Ishikawa (cell line): ENCODE measurements around the gene EDN1.

Experiments
- CEBPB ChIP-seq: IDR thresholded peaks from 2 replicates; pipeline ENCODE4 v1.6.1; 2012
- CREB1 ChIP-seq: IDR thresholded peaks from 2 replicates; pipeline ENCODE4 v1.6.1; 2012; ENCODE audit warnings: low read depth
- EGR1 ChIP-seq: IDR thresholded peaks from 2 replicates; pipeline ENCODE4 v1.6.1; 2012
- EP300 ChIP-seq: IDR thresholded peaks from 2 replicates; pipeline ENCODE4 v1.6.1; 2012; ENCODE audit warnings: borderline replicate concordance
- FOXM1 ChIP-seq: IDR thresholded peaks from 2 replicates; pipeline ENCODE4 v1.6.1; 2012; ENCODE audit warnings: low read depth, borderline replicate concordance
- NFIC ChIP-seq: IDR thresholded peaks from 2 replicates; pipeline ENCODE4 v1.6.1; 2012
- RAD21 ChIP-seq: IDR thresholded peaks from 2 replicates; pipeline ENCODE4 v1.6.1; 2012; ENCODE audit warnings: low read depth
- TAF1 ChIP-seq: IDR thresholded peaks from 2 replicates; pipeline ENCODE4 v1.6.1; 2012; ENCODE audit warnings: low read depth, mild to moderate bottlenecking
- TCF12 ChIP-seq: IDR thresholded peaks from 2 replicates; pipeline ENCODE4 v1.6.1; 2012; ENCODE audit warnings: low read depth
- TEAD4 ChIP-seq: IDR thresholded peaks from 2 replicates; pipeline ENCODE4 v1.6.1; 2012
- YY1 ChIP-seq: IDR thresholded peaks from 2 replicates; pipeline ENCODE4 v1.6.1; 2012; ENCODE audit warnings: low read depth
- ZBTB7A ChIP-seq: IDR thresholded peaks from 2 replicates; pipeline ENCODE4 v1.6.1; 2012; ENCODE audit warnings: low read depth
- TF ChIP-seq, protein P1 (sequence below): IDR thresholded peaks from 2 replicates; pipeline ENCODE4 v1.6.1; 2012
- TF ChIP-seq, protein P2 (sequence below): IDR thresholded peaks from 2 replicates; pipeline ENCODE4 v1.6.1; 2012
- TF ChIP-seq, protein P3 (sequence below): IDR thresholded peaks from 2 replicates; pipeline ENCODE4 v1.6.1; 2012; ENCODE audit warnings: low read depth, mild to moderate bottlenecking

The EDN1 gene

DNA sequence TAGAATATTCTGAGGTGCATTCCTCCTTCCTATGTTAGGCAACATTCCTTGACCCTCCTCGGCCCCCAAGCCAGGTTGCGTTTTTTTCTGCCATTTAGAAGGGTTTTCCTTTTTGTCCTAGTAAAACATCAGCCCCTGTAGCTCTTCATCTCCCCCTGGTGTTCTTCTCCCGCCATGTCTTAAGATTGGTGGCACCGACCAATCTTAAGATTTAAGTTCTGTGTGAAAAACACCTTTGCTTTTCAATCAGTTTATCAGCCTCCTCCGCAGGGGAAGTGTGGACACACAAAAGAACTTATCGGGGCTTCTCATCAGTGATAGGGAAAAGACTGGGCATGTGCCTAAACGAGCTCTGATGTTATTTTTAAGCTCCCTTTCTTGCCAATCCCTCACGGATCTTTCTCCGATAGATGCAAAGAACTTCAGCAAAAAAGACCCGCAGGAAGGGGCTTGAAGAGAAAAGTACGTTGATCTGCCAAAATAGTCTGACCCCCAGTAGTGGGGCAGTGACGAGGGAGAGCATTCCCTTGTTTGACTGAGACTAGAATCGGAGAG lies 719 bp upstream of the EDN1 start:
- TF ChIP-seq NFIC (no peak), RAD21 (peak; percentile 75)

DNA sequence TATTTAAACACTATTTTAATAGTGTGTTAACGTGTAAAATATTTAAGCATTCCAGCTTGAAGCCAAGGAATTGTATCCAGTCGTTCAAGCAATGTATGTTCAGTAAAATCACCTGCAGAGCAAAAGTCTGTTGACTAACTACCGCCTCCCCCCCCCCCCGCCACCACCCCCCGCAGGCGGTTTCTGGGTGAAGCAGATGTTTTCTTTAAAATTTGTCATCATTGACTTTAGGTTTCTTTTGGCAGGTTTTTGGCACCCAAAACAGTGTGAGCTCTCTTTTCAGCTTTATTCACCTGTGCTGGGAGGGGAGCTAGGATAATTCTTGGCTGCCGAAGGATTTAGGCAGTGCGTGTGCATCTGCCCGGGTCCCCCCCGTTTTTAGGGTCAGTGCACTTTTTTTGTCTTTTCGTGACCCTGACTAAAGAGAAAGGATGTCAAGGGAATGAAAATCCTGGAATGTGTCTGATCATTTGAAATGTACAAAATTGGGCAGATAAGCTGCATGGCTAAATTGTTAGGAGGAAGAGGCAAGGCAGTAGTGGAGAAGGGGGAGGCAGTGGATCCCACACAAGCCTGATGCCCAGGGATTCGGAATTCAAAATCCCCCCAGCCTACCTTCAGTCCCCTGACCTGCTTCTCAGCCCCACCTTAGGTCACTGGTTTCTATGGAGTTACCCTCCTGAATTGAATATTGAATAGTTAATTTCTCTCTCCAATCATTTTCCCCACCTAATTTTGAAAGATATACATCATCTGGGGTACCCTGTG lies 1.1 kb downstream of the EDN1 start:
- TF ChIP-seq EP300: no peak
- TF ChIP-seq YY1: no peak
- no peak for TF ChIP-seq ZBTB7A
- TF ChIP-seq, protein P1, sequence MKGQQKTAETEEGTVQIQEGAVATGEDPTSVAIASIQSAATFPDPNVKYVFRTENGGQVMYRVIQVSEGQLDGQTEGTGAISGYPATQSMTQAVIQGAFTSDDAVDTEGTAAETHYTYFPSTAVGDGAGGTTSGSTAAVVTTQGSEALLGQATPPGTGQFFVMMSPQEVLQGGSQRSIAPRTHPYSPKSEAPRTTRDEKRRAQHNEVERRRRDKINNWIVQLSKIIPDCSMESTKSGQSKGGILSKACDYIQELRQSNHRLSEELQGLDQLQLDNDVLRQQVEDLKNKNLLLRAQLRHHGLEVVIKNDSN: no peak
- TF ChIP-seq CEBPB: no peak
- no peak for TF ChIP-seq NFIC

DNA sequence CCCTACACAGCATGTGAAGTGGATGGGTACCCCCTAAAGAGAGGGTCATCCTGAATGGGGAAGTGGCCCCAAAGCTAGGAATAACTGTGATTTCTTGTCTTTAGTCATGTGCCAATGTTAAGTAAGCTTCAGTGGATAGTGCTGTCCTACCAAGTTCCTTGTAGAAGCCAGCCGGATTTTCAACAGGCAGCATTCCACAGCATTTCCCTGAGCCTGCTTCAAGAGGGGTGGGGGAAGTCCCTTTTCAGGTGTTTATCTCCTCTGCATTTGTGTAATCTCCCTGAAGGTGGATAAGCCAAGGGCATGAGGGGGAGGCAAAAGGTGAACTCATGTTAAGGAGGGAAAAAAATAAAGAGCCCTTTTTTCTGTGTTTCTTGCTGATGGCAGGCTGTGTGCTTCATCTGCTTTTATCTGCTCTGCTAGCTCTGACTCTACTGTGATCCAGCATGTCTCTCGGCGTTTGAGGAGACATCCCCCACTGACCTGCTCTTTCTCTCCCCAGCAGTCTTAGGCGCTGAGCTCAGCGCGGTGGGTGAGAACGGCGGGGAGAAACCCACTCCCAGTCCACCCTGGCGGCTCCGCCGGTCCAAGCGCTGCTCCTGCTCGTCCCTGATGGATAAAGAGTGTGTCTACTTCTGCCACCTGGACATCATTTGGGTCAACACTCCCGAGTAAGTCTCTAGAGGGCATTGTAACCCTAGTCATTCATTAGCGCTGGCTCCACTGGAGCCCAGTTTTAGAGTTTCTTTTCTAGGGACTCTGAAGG lies 1.9 kb downstream of the EDN1 start:
- TF ChIP-seq RAD21 (0 out of 2 replicates have a peak, but pooled peaks have one; percentile 17), TEAD4 (no peak)

DNA sequence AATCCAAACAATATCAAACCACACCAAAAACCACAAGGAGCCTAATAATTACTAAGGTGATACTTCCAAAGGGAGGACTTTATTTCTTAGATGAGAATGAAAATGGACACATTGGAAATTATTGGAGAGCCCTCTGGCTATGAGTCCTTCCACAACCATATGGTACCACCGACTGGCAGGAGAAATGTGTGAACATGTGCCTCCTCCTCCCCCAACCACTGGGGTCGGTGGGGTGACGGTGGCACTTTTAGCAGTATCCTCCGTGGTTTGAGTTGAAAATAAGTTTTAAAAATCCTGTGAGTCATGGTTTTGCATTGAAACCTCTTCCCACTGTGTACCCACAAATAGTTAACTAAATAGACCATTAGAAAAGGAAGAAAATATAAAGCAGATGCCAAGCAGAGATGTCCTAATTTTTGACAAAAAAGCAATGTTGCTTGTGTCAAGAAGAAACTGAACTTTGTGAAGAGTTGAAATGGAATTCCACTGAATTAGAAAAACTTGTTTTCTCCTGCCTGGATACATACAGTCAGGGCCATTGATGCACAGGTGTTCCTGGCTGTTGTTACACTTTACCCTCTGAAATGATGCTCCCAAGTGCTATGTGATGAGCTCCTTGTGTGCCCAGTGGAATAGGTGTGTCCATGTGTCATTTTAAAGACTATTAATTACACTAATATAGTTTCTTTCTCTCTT lies 3.2 kb downstream of the EDN1 start:
- TF ChIP-seq EP300: no peak
- TF ChIP-seq TCF12: no peak
- no peak for TF ChIP-seq EGR1
- TF ChIP-seq ZBTB7A: no peak
- no peak for TF ChIP-seq CEBPB
- no peak for TF ChIP-seq RAD21
- TF ChIP-seq NFIC: no peak
- TF ChIP-seq CREB1: no peak
- TF ChIP-seq, protein P2, sequence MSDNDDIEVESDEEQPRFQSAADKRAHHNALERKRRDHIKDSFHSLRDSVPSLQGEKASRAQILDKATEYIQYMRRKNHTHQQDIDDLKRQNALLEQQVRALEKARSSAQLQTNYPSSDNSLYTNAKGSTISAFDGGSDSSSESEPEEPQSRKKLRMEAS: no peak
- TF ChIP-seq FOXM1: no peak
- TF ChIP-seq, protein P1: no peak
- TF ChIP-seq TAF1: no peak
- TF ChIP-seq, protein P3, sequence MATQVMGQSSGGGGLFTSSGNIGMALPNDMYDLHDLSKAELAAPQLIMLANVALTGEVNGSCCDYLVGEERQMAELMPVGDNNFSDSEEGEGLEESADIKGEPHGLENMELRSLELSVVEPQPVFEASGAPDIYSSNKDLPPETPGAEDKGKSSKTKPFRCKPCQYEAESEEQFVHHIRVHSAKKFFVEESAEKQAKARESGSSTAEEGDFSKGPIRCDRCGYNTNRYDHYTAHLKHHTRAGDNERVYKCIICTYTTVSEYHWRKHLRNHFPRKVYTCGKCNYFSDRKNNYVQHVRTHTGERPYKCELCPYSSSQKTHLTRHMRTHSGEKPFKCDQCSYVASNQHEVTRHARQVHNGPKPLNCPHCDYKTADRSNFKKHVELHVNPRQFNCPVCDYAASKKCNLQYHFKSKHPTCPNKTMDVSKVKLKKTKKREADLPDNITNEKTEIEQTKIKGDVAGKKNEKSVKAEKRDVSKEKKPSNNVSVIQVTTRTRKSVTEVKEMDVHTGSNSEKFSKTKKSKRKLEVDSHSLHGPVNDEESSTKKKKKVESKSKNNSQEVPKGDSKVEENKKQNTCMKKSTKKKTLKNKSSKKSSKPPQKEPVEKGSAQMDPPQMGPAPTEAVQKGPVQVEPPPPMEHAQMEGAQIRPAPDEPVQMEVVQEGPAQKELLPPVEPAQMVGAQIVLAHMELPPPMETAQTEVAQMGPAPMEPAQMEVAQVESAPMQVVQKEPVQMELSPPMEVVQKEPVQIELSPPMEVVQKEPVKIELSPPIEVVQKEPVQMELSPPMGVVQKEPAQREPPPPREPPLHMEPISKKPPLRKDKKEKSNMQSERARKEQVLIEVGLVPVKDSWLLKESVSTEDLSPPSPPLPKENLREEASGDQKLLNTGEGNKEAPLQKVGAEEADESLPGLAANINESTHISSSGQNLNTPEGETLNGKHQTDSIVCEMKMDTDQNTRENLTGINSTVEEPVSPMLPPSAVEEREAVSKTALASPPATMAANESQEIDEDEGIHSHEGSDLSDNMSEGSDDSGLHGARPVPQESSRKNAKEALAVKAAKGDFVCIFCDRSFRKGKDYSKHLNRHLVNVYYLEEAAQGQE: no peak
- no peak for TF ChIP-seq TEAD4
- no peak for TF ChIP-seq YY1

DNA sequence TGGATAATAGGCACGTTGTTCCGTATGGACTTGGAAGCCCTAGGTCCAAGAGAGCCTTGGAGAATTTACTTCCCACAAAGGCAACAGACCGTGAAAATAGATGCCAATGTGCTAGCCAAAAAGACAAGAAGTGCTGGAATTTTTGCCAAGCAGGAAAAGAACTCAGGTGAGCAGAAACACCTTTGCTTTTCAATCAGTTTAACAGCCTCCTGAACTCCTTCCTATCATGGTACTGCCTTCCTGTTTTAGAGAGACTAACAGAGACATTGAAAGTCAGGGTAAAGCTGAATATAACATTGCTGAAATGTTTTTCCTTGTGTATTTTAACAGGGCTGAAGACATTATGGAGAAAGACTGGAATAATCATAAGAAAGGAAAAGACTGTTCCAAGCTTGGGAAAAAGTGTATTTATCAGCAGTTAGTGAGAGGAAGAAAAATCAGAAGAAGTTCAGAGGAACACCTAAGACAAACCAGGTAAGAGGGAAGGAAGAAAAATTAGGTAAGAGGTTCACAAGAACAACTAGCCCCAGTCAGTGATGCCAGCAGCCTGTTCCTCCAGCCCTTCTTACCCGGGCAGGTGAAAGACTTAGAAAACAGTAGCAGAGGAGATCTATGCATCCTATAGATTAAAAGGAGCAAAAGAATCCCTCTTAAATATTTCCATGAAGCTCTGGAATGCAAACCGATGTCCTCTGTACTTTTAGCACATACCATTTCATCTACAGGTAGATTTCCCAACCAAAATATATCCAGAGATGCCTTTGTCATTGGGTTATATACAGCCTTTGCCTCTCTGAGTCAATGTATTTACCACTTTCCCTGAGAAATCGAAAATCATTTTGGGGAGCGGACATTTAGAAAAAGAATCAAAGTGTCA lies 4.0 kb downstream of the EDN1 start:
- no peak for TF ChIP-seq EGR1
- TF ChIP-seq, protein P3: no peak
- TF ChIP-seq TEAD4: no peak
- TF ChIP-seq, protein P2: no peak
- no peak for TF ChIP-seq NFIC
- TF ChIP-seq FOXM1: no peak
- no peak for TF ChIP-seq CEBPB
- TF ChIP-seq RAD21: no peak
- TF ChIP-seq, protein P1: no peak
